HepG2 (cell line): ENCODE results near the gene AHNAK. TPM values are rescaled to one million over a fixed set of nuclear protein-coding genes. Genes with fewer than 3 reads are reported as not detected.

ENCODE experiments used
- AGO2 ChIP-seq: fragments of 200-400 bp; formaldehyde crosslinking; optimal IDR thresholded peaks from 2 replicates; pipeline ENCODE3; 2017; ENCODE audit warnings: mild to moderate bottlenecking, low read depth, low read length, moderate library complexity
- ATRX ChIP-seq: sonication (generic); formaldehyde crosslinking; IDR thresholded peaks from 2 replicates; pipeline ENCODE4 v1.4.0; 2020; ENCODE audit warnings: missing genetic modification reagents, borderline replicate concordance
- BORCS8-MEF2B ChIP-seq: sonication (generic); formaldehyde crosslinking; IDR thresholded peaks from 2 replicates; pipeline ENCODE4 v1.8.0; 2022; ENCODE audit warnings: mild to moderate bottlenecking, missing genetic modification reagents
- HNRNPH1 ChIP-seq: fragments of 200-400 bp; formaldehyde crosslinking; optimal IDR thresholded peaks from 2 replicates; pipeline ENCODE3; 2017; ENCODE audit warnings: mild to moderate bottlenecking, low read depth, low read length
- PHF8 ChIP-seq: sonication (generic); formaldehyde crosslinking; IDR thresholded peaks from 2 replicates; pipeline ENCODE4 v1.5.0; 2020; ENCODE audit warnings: missing genetic modification reagents
- SALL1 ChIP-seq: sonication (generic); formaldehyde crosslinking; IDR thresholded peaks from 2 replicates; pipeline ENCODE4 v1.8.0; 2022; ENCODE audit warnings: mild to moderate bottlenecking, missing genetic modification reagents
- SMAD1 ChIP-seq: sonication (generic); formaldehyde crosslinking; IDR thresholded peaks from 2 replicates; pipeline ENCODE4 v1.4.0; 2020; ENCODE audit warnings: missing genetic modification reagents, low read depth, mild to moderate bottlenecking, borderline replicate concordance
- ZC3H4 ChIP-seq: sonication (generic); formaldehyde crosslinking; IDR thresholded peaks from 2 replicates; pipeline ENCODE4 v1.4.0; 2020; ENCODE audit warnings: missing genetic modification reagents, borderline replicate concordance
- ZHX1 ChIP-seq: sonication (generic); formaldehyde crosslinking; IDR thresholded peaks from 2 replicates; pipeline ENCODE4 v1.8.1; 2022; ENCODE audit warnings: low read depth, mild to moderate bottlenecking, missing genetic modification reagents
- ZNF142 ChIP-seq: sonication (generic); formaldehyde crosslinking; IDR thresholded peaks from 2 replicates; pipeline ENCODE4 v1.4.0; 2020; ENCODE audit warnings: missing genetic modification reagents
- ZNF512B ChIP-seq: sonication (generic); formaldehyde crosslinking; IDR thresholded peaks from 2 replicates; pipeline ENCODE4 v1.5.1; 2020; ENCODE audit warnings: missing genetic modification reagents, mild to moderate bottlenecking, borderline replicate concordance
- ZNF746 ChIP-seq: sonication (generic); formaldehyde crosslinking; IDR thresholded peaks from 2 replicates; pipeline ENCODE4 v1.8.0; 2022; ENCODE audit warnings: mild to moderate bottlenecking, missing genetic modification reagents
- ZNF749 ChIP-seq: sonication (generic); formaldehyde crosslinking; IDR thresholded peaks from 2 replicates; pipeline ENCODE4 v1.8.0; 2022; ENCODE audit warnings: mild to moderate bottlenecking, missing genetic modification reagents, moderate library complexity, borderline replicate concordance
- ZNF850 ChIP-seq: sonication (generic); formaldehyde crosslinking; conservative IDR thresholded peaks from 2 replicates; pipeline ENCODE4 v1.9.0; 2021; ENCODE audit warnings: mild to moderate bottlenecking, missing genetic modification reagents
- ZNF883 ChIP-seq: sonication (generic); formaldehyde crosslinking; IDR thresholded peaks from 2 replicates; pipeline ENCODE4 v1.5.1; 2020; ENCODE audit warnings: mild to moderate bottlenecking, missing genetic modification reagents; ENCODE audit errors: not compliant biosample characterization
- polyA plus RNA-seq, 8 experiments: library from polyadenylated mRNA; depleted of rRNA in 3 of 8; stranded (reverse) in 7 of 8; unstranded in 1 of 8; fragments of >200 nt; fragmentation: Illumina TruSeq in 4 of 8; extraction: Trizol in 4 of 8; gene quantifications; 2 replicates each; pipeline versions ENCODE4 v1.2.1 to v1.2.3, GENCODE V29; 2011 to 2016; ENCODE audit warnings: low read depth in 4 of 8, missing spikeins in 1 of 8, mixed read lengths in 1 of 8; ENCODE audit not compliant: insufficient read depth in 1 of 8
- total RNA-seq, 5 experiments: library from RNA; depleted of rRNA; stranded (reverse); fragments of >200 nt; fragmentation: Illumina TruSeq; extraction: Trizol; gene quantifications; 2 replicates each; pipeline ENCODE4 v1.2.3, GENCODE V29; 2016; ENCODE audit warnings: low read depth in 1 of 5

Gene AHNAK
- total and polyA plus RNA-seq, 2 of the 13 experiments (the other 11 are each of a cell fraction or from before 2014, with no cell fraction given), result 23.4 to 25.0 TPM

- 0 out of 2 replicates have a peak, but pooled peaks have one; percentile 11 for TF ChIP-seq ZC3H4 (CRISPR knock-in tag)
- no peak for TF ChIP-seq ZNF850
- TF ChIP-seq ZHX1 (CRISPR knock-in tag), result no peak
- TF ChIP-seq AGO2, result peak; percentile 69
- no peak for TF ChIP-seq ATRX
- TF ChIP-seq ZNF746 (CRISPR knock-in tag), result 0 out of 2 replicates have a peak, but pooled peaks have one; percentile 22
- TF ChIP-seq HNRNPH1, result no peak
- no peak for TF ChIP-seq ZNF512B (CRISPR knock-in tag)
- peak; percentile 73 for TF ChIP-seq BORCS8-MEF2B (CRISPR knock-in tag)
- TF ChIP-seq ZNF142 (CRISPR knock-in tag), result peak; percentile 84; the same call in 1 of the 2 replicates
- 0 out of 2 replicates have a peak, but pooled peaks have one; percentile 2 for TF ChIP-seq SALL1 (CRISPR knock-in tag)
- no peak for TF ChIP-seq ZNF749 (CRISPR knock-in tag)
- TF ChIP-seq ZNF883, result no peak
- no peak; the same call in 1 of the 2 replicates for TF ChIP-seq PHF8 (CRISPR knock-in tag)
- TF ChIP-seq SMAD1, result no peak
Measured at GRCh38 chr11:62546929-62547625, 471 bp upstream of the AHNAK start (continued).
